SU-DHL-6 (cell line): ENCODE measurements around the gene UBE4B.

Experiments
- EZH2phosphoT487 ChIP-seq: fragments of 200-600 bp; sonication (generic), shearing (Covaris generic); conservative IDR thresholded peaks from 2 replicates; pipeline ENCODE4 v1.6.1; 2018; ENCODE audit warnings: mild to moderate bottlenecking, antibody characterized with exemption, low read length, moderate library complexity, mixed read lengths
- TF ChIP-seq, protein P1 (sequence below): fragments of 200-600 bp; sonication (generic); IDR thresholded peaks from one replicate; pipeline ENCODE4 v1.5.1; 2017; ENCODE audit warnings: antibody characterized with exemption, mild to moderate bottlenecking, low read length, moderate library complexity; ENCODE audit not compliant: insufficient read depth, poor library complexity, severe bottlenecking

DNA sequence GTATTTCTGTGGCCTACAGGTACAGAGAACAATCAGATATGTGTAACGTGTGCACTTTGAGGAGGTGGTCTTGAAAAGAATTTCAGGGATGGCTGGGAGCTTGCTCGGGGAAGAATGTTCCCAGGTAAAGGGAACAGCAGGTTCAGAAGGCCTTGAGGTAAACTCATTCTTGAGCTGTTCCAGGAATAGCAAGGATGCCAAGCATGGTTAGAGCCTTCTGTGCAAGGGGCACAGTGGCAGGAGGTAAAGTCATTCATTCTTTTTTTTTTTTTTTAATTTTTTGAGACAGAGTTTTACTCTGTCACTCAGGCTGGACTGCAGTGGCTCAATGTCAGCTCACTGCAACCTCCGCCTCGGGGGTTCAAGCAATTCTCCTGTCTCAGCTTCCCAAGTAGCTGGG is 10.0 kb downstream of the UBE4B start:
- TF ChIP-seq, protein P1, sequence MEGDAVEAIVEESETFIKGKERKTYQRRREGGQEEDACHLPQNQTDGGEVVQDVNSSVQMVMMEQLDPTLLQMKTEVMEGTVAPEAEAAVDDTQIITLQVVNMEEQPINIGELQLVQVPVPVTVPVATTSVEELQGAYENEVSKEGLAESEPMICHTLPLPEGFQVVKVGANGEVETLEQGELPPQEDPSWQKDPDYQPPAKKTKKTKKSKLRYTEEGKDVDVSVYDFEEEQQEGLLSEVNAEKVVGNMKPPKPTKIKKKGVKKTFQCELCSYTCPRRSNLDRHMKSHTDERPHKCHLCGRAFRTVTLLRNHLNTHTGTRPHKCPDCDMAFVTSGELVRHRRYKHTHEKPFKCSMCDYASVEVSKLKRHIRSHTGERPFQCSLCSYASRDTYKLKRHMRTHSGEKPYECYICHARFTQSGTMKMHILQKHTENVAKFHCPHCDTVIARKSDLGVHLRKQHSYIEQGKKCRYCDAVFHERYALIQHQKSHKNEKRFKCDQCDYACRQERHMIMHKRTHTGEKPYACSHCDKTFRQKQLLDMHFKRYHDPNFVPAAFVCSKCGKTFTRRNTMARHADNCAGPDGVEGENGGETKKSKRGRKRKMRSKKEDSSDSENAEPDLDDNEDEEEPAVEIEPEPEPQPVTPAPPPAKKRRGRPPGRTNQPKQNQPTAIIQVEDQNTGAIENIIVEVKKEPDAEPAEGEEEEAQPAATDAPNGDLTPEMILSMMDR, result no peak
- TF ChIP-seq EZH2phosphoT487, result no peak
